K562 (cell line): ENCODE results near the gene LRRC51. TPM values are rescaled to one million over a fixed set of nuclear protein-coding genes. Genes with fewer than 3 reads are reported as not detected.

Experiments
- ARID3B ChIP-seq: fragments of 250-450 bp; sonication (Bioruptor Pico); IDR thresholded peaks from 2 replicates; pipeline ENCODE4 v1.4.0; 2020; ENCODE audit warnings: borderline replicate concordance
- BCLAF1 ChIP-seq, 2 experiments: fragments of 450-650 bp in 1 of 2; IDR thresholded peaks; 2 replicates each; pipeline ENCODE4 v1.6.1; 2011 to 2017; ENCODE audit warnings: low read depth in 2 of 2, antibody characterized with exemption in 1 of 2, borderline replicate concordance in 1 of 2, low read length in 1 of 2, mild to moderate bottlenecking in 1 of 2, mixed read lengths in 1 of 2; ENCODE audit not compliant: control insufficient read depth in 1 of 2
- CHCHD3 ChIP-seq: fragments of 250-450 bp; sonication (Bioruptor Pico); IDR thresholded peaks from 2 replicates; pipeline ENCODE4 v2.1.2; 2022; ENCODE audit warnings: mild to moderate bottlenecking
- EGR1 ChIP-seq: fragments of 450-650 bp; conservative IDR thresholded peaks from 2 replicates; pipeline ENCODE4 v1.6.1; 2017; ENCODE audit warnings: mild to moderate bottlenecking
- ELF1 ChIP-seq: fragments of 200-800 bp; sonication (Bioruptor generic); IDR thresholded peaks from 2 replicates; pipeline ENCODE4 v1.6.1; 2016; ENCODE audit warnings: missing genetic modification characterization, missing compliant biosample characterization
- ETV5 ChIP-seq: sonication (generic); formaldehyde crosslinking; IDR thresholded peaks from 2 replicates; pipeline ENCODE4 v1.4.0; 2020; ENCODE audit warnings: low read depth, mild to moderate bottlenecking, missing genetic modification reagents
- HMGN3 ChIP-seq: IDR thresholded peaks from 2 replicates; pipeline ENCODE4 v1.6.1; 2011; ENCODE audit warnings: borderline replicate concordance, low read depth, mild to moderate bottlenecking, mixed read lengths, low read length; ENCODE audit not compliant: insufficient read length; ENCODE audit errors: extremely low read depth
- HMGXB4 ChIP-seq: sonication (generic); formaldehyde crosslinking; IDR thresholded peaks from 2 replicates; pipeline ENCODE4 v1.8.1; 2023; ENCODE audit warnings: mild to moderate bottlenecking, missing genetic modification reagents
- MLX ChIP-seq, 2 experiments: fragments of 450-650 bp in 1 of 2; sonication (generic) in 1 of 2; formaldehyde crosslinking; conservative IDR thresholded peaks; 2 replicates each; pipeline versions ENCODE4 v1.4.0 to v1.8.1; 2020 to 2022; ENCODE audit warnings: mild to moderate bottlenecking in 1 of 2, missing genetic modification reagents in 1 of 2
- NR2C2 ChIP-seq, 2 experiments: fragments of 200-800 bp in 1 of 2; sonication (Bioruptor generic) in 1 of 2; sonication (generic) in 1 of 2; formaldehyde crosslinking in 1 of 2; IDR thresholded peaks; 2 replicates each; pipeline versions ENCODE4 v1.6.1 to v1.8.0; 2016 to 2022; ENCODE audit warnings: mild to moderate bottlenecking in 1 of 2, missing compliant biosample characterization in 1 of 2, missing genetic modification characterization in 1 of 2, missing genetic modification reagents in 1 of 2
- PHF21A ChIP-seq: fragments of 450-650 bp; IDR thresholded peaks from 2 replicates; pipeline ENCODE4 v1.6.1; 2017; ENCODE audit warnings: low read depth, borderline replicate concordance
- SFPQ ChIP-seq: fragments of 200-400 bp; formaldehyde crosslinking; IDR thresholded peaks from 2 replicates; pipeline ENCODE4 v1.6.1; 2017; ENCODE audit warnings: mild to moderate bottlenecking, low read depth, low read length, moderate library complexity
- SREBF1 ChIP-seq: fragments of 150-350 bp; IDR thresholded peaks from 2 replicates; pipeline ENCODE4 v1.6.1; 2014; ENCODE audit warnings: antibody characterized with exemption, low read depth, low read length, borderline replicate concordance
- STAT5A ChIP-seq: IDR thresholded peaks from 2 replicates; pipeline ENCODE4 v1.6.1; 2012; ENCODE audit warnings: low read length, inconsistent platforms, borderline replicate concordance
- TCFL5 ChIP-seq: fragments of 250-450 bp; sonication (Bioruptor Pico); conservative IDR thresholded peaks from 2 replicates; pipeline ENCODE4 v1.6.1; 2021; ENCODE audit warnings: mild to moderate bottlenecking, moderate library complexity, matching md5 sums
- ZNF263 ChIP-seq: sonication (generic); formaldehyde crosslinking; IDR thresholded peaks from 2 replicates; pipeline ENCODE4 v1.8.0; 2022; ENCODE audit warnings: mild to moderate bottlenecking, missing genetic modification reagents, borderline replicate concordance
- polyA plus RNA-seq, 8 experiments: library from polyadenylated mRNA; depleted of rRNA in 4 of 8; stranded (reverse) in 5 of 8; unstranded in 3 of 8; fragments of >200 nt; fragmentation: Nextera tagmentation in 2 of 8; fragmentation: Illumina TruSeq in 1 of 8; extraction: Ambion mirVana in 2 of 8; extraction: Trizol in 1 of 8; gene quantifications; 2 replicates each; pipeline versions ENCODE4 v1.2.1 to v1.2.3, GENCODE V29; 2011 to 2014; ENCODE audit warnings: inconsistent platforms in 1 of 8, missing spikeins in 1 of 8
- total RNA-seq, 7 experiments: library from RNA; depleted of rRNA in 6 of 7; stranded (reverse); fragments of >200 nt in 6 of 7; fragmentation: Illumina TruSeq in 2 of 7; extraction: Trizol in 2 of 7; gene quantifications; 2 replicates each; pipeline versions ENCODE4 v1.2.1 to v1.2.3, GENCODE V29; 2011 to 2021; ENCODE audit warnings: low replicate concordance in 1 of 7

The LRRC51 gene
- total and polyA plus RNA-seq, 9 of the 15 experiments (the other 6 are each of a cell fraction or from before 2014, with no cell fraction given), result 4.7 to 10.6 (median 5.6) TPM

- TF ChIP-seq HMGXB4 (CRISPR knock-in tag), result no peak
- TF ChIP-seq MLX (CRISPR knock-in tag; conservative IDR thresholded peaks at IDR 0.05), result no peak
- TF ChIP-seq PHF21A, result no peak
- no peak for TF ChIP-seq ELF1 (tag)
- TF ChIP-seq NR2C2 (CRISPR knock-in tag; IDR thresholded peaks at IDR 0.05), result no peak
- TF ChIP-seq NR2C2 (tag; IDR thresholded peaks at IDR 0.05), result no peak
- TF ChIP-seq ARID3B (CRISPR knock-in tag), result no peak
- TF ChIP-seq SFPQ, result no peak
- no peak for TF ChIP-seq CHCHD3 (CRISPR knock-in tag)
- TF ChIP-seq ETV5 (CRISPR knock-in tag), result no peak
- no peak for TF ChIP-seq BCLAF1 (IDR thresholded peaks at IDR 0.05; ENCODE audit: borderline replicate concordance in 1 of 2, control insufficient read depth in 1 of 2, low read depth in 2 of 2, low read length in 1 of 2)
- no peak for TF ChIP-seq HMGN3
- TF ChIP-seq TCFL5 (CRISPR knock-in tag), result no peak
- TF ChIP-seq SREBF1, result no peak
- TF ChIP-seq ZNF263, result no peak
- no peak for TF ChIP-seq STAT5A
- TF ChIP-seq EGR1, result no peak
These were observed 10.2 kb upstream of the LRRC51 start (continued) for GRCh38 chr11:72070491-72070890.
